SIG-M5 treated with dmso at 0.1 percent for 504 hours (cell line): ENCODE results near the gene SYDE1.

ENCODE experiments used
- DNase-seq: peaks from one replicate; lab custom pipeline; 2025; ENCODE audit not compliant: unreplicated experiment; lab: John Stamatoyannopoulos, UW

The SYDE1 gene

GRCh38 chr19:15108145-15108844, 1.1 kb downstream of the SYDE1 start:
- DNase-seq = no peak

GRCh38 chr19:15108845-15109767, 1.9 kb downstream of the SYDE1 start:
- DNase-seq = no peak

GRCh38 chr19:15109768-15110417, 2.7 kb downstream of the SYDE1 start:
- no peak for DNase-seq

GRCh38 chr19:15110418-15110815, 3.2 kb downstream of the SYDE1 start:
- DNase-seq = no peak

- DNase-seq = no peak
These were observed 4.6 kb downstream of the SYDE1 start for GRCh38 chr19:15111758-15112157.

GRCh38 chr19:15112385-15112784, 5.2 kb downstream of the SYDE1 start:
- peak; percentile 46 for DNase-seq

- DNase-seq = no peak
These were observed 6.3 kb downstream of the SYDE1 start for GRCh38 chr19:15113245-15114152.

GRCh38 chr19:15114153-15114540, 6.9 kb downstream of the SYDE1 start:
- DNase-seq = no peak

GRCh38 chr19:15115080-15115479, 7.9 kb downstream of the SYDE1 start:
- DNase-seq = no peak

- DNase-seq = no peak
These were observed 8.8 kb downstream of the SYDE1 start for GRCh38 chr19:15115762-15116615.

GRCh38 chr19:15116856-15117255, 9.7 kb downstream of the SYDE1 start:
- DNase-seq = no peak

- DNase-seq = no peak
These were observed 11.0 kb downstream of the SYDE1 start for GRCh38 chr19:15118248-15118647.

GRCh38 chr19:15118789-15119494, 11.7 kb downstream of the SYDE1 start:
- DNase-seq = no peak

GRCh38 chr19:15120135-15121026, 13.2 kb downstream of the SYDE1 start:
- DNase-seq = no peak

- DNase-seq = no peak
These were observed 15.3 kb downstream of the SYDE1 start for GRCh38 chr19:15122331-15123030.

- DNase-seq = no peak
These were observed 16.1 kb downstream of the SYDE1 start for GRCh38 chr19:15123031-15123890.

GRCh38 chr19:15123900-15124299, 16.7 kb downstream of the SYDE1 start:
- no peak for DNase-seq
